Liver (tissue), 9 donors: ENCODE measurements around the gene ARNT2. TPM values are rescaled to one million over a fixed set of nuclear protein-coding genes. Genes with fewer than 3 reads are reported as not detected.
A peak's percentile ranks its signal among the peaks of the same experiment; 100 is the strongest.

Experiments
- DNase-seq: peaks from one replicate; pipeline ENCODE4 v3.0.0-alpha.2; 2017; ENCODE audit warnings: low spot score
- H3K27ac ChIP-seq, 2 donors: one replicate each; pipeline ENCODE4 v1.7.0; 2013; ENCODE audit warnings: inconsistent platforms in 2 of 2, low read length in 2 of 2, control low read depth in 1 of 2, low read depth in 1 of 2, mild to moderate bottlenecking in 1 of 2
- H3K27me3 ChIP-seq, 4 donors: one replicate each; pipeline versions ENCODE4 v1.6.1 to v1.7.0; 2013; ENCODE audit warnings: low read length in 3 of 4, inconsistent platforms in 1 of 4, mild to moderate bottlenecking in 1 of 4, moderate library complexity in 1 of 4; ENCODE audit not compliant: control insufficient read depth in 4 of 4, insufficient read depth in 4 of 4
- H3K36me3 ChIP-seq, 4 donors: one replicate each; pipeline versions ENCODE4 v1.6.1 to v1.7.0; 2013; ENCODE audit warnings: low read length in 3 of 4, mild to moderate bottlenecking in 3 of 4, low read depth in 1 of 4, moderate library complexity in 1 of 4; ENCODE audit not compliant: control insufficient read depth in 4 of 4, insufficient read depth in 3 of 4
- H3K4me1 ChIP-seq, 4 donors: one replicate each; pipeline versions ENCODE4 v1.6.1 to v1.7.0; 2013; ENCODE audit warnings: low read length in 3 of 4, mild to moderate bottlenecking in 3 of 4, moderate library complexity in 1 of 4; ENCODE audit not compliant: control insufficient read depth in 4 of 4, insufficient read depth in 4 of 4
- H3K4me3 ChIP-seq, 3 donors: one replicate each; pipeline versions ENCODE4 v1.6.1 to v1.7.0; 2013; ENCODE audit warnings: low read length in 3 of 3, control low read depth in 1 of 3, low read depth in 1 of 3, mild to moderate bottlenecking in 1 of 3
- H3K9ac ChIP-seq, 2 donors: one replicate each; pipeline ENCODE4 v1.7.0; 2013; ENCODE audit warnings: low read length in 2 of 2, mild to moderate bottlenecking in 2 of 2, moderate library complexity in 2 of 2, control low read depth in 1 of 2, low read depth in 1 of 2
- H3K9me3 ChIP-seq, 4 donors: one replicate each; pipeline versions ENCODE4 v1.6.1 to v1.7.0; 2013; ENCODE audit warnings: low read length in 3 of 4; ENCODE audit not compliant: control insufficient read depth in 4 of 4
- ATF3 ChIP-seq: IDR thresholded peaks from 2 replicates; pipeline ENCODE4 v1.6.1; 2016; ENCODE audit warnings: antibody characterized with exemption
- CTCF ChIP-seq: fragments of 150-350 bp; IDR thresholded peaks from 2 replicates; pipeline ENCODE4 v1.5.1; 2017; ENCODE audit warnings: improper control_type of control experiment, low read depth, low read length; ENCODE audit not compliant: missing input control
- EGR1 ChIP-seq, 2 donors: IDR thresholded peaks; 2 replicates each; pipeline ENCODE4 v1.6.1; 2016 to 2018; ENCODE audit warnings: antibody characterized with exemption in 2 of 2, low read depth in 2 of 2
- FOXA1 ChIP-seq: IDR thresholded peaks from 2 replicates; pipeline ENCODE4 v1.6.1; 2016; ENCODE audit warnings: antibody characterized with exemption
- FOXA2 ChIP-seq: IDR thresholded peaks from 2 replicates; pipeline ENCODE4 v1.6.1; 2016; ENCODE audit warnings: antibody characterized with exemption
- GABPA ChIP-seq, 2 donors: IDR thresholded peaks in 1 of 2; conservative IDR thresholded peaks in 1 of 2; 2 replicates each; pipeline ENCODE4 v1.6.1; 2016; ENCODE audit warnings: antibody characterized with exemption in 2 of 2, mild to moderate bottlenecking in 1 of 2, moderate library complexity in 1 of 2
- HNF4A ChIP-seq, 2 donors: conservative IDR thresholded peaks; 2 replicates each; pipeline ENCODE4 v1.6.1; 2016; ENCODE audit warnings: antibody characterized with exemption in 2 of 2, mild to moderate bottlenecking in 2 of 2
- HNF4G ChIP-seq: IDR thresholded peaks from 2 replicates; pipeline ENCODE4 v1.6.1; 2016; ENCODE audit warnings: antibody characterized with exemption
- JUND ChIP-seq, 2 donors: IDR thresholded peaks; 2 replicates each; pipeline ENCODE4 v1.6.1; 2016; ENCODE audit warnings: antibody characterized with exemption in 2 of 2
- MAX ChIP-seq: IDR thresholded peaks from 2 replicates; pipeline ENCODE4 v1.6.1; 2016; ENCODE audit warnings: antibody characterized with exemption
- NR2F2 ChIP-seq: IDR thresholded peaks from 2 replicates; pipeline ENCODE4 v1.6.1; 2016; ENCODE audit warnings: antibody characterized with exemption
- RAD21 ChIP-seq, 2 donors: IDR thresholded peaks; 2 replicates each; pipeline ENCODE4 v1.6.1; 2016; ENCODE audit warnings: antibody characterized with exemption in 2 of 2, mild to moderate bottlenecking in 2 of 2
- REST ChIP-seq: IDR thresholded peaks from 2 replicates; pipeline ENCODE4 v1.6.1; 2016; ENCODE audit warnings: antibody characterized with exemption, mild to moderate bottlenecking
- RXRA ChIP-seq, 2 donors: IDR thresholded peaks; 2 replicates each; pipeline ENCODE4 v1.6.1; 2017 to 2018; ENCODE audit warnings: antibody characterized with exemption in 2 of 2, mild to moderate bottlenecking in 1 of 2
- SP1 ChIP-seq: IDR thresholded peaks from 2 replicates; pipeline ENCODE4 v1.6.1; 2018; ENCODE audit warnings: antibody characterized with exemption, mild to moderate bottlenecking
- TAF1 ChIP-seq: conservative IDR thresholded peaks from 2 replicates; pipeline ENCODE4 v1.6.1; 2016; ENCODE audit warnings: antibody characterized with exemption, mild to moderate bottlenecking
- YY1 ChIP-seq: IDR thresholded peaks from 2 replicates; pipeline ENCODE4 v1.6.1; 2016; ENCODE audit warnings: antibody characterized with exemption, mild to moderate bottlenecking
- ZBTB33 ChIP-seq: IDR thresholded peaks from 2 replicates; pipeline ENCODE4 v1.6.1; 2016; ENCODE audit warnings: antibody characterized with exemption
- WGBS: extraction: QIAGEN DNeasy Blood & Tissue Kit; methylation state at CpG from one replicate; pipeline ENCODE4 v1.1.7; 2013; 5-methylcytosine and 5-hydroxymethylcytosine counted together
- polyA plus RNA-seq, 2 donors: library from polyadenylated mRNA; stranded (reverse) in 1 of 2; unstranded in 1 of 2; fragments of 200-250 nt in 1 of 2; fragments of >200 nt in 1 of 2; fragmentation: Nextera tagmentation in 1 of 2; extraction: Ambion mirVana in 1 of 2; gene quantifications; one replicate each; pipeline versions ENCODE4 v1.2.1 to v1.2.3, GENCODE V29; 2013 to 2015
- total RNA-seq, 2 donors: library from RNA; depleted of rRNA; stranded (reverse); fragments of >200 nt; gene quantifications; one replicate each; pipeline ENCODE4 v1.2.3, GENCODE V29; 2014
- donor health status: healthy.
- donor health status: healthy.
- donor health status: healthy.
- donor health status: healthy.
- donor health status: healthy.

ARNT2 gene
- total and polyA plus RNA-seq, 4 donors = 0.17 to 0.92 (median 0.54) TPM

- Histone ChIP-seq H3K9me3 (no peaks in the 10 kb centered on the region), H3K9ac (no peak overlapping the region), H3K27ac (no peak overlapping the region), H3K27me3 (no peaks in the 10 kb centered on the region), H3K4me1 (peaks cover 5 to 9% (median 8%) of the 10 kb centered on the region in 4 donors), H3K36me3 (no peaks in the 10 kb centered on the region), H3K4me3 (no peak overlapping the region)
- WGBS = 51% methylated on average over 14 of the region's 14 CpGs
- no peak for TF ChIP-seq ATF3
- no peak for TF ChIP-seq RAD21 (IDR thresholded peaks at IDR 0.05)
- TF ChIP-seq FOXA1 = no peak
- peak; percentile 17 for TF ChIP-seq YY1
- TF ChIP-seq FOXA2 = no peak
- TF ChIP-seq MAX = no peak
- no peak for TF ChIP-seq NR2F2
- peak; percentile 79 to 85 for TF ChIP-seq RXRA (IDR thresholded peaks at IDR 0.05)
- no peak for TF ChIP-seq HNF4G
- no peak for TF ChIP-seq ZBTB33
- no peak for TF ChIP-seq JUND (IDR thresholded peaks at IDR 0.05)
- TF ChIP-seq REST = no peak
- peak; percentile 17 for TF ChIP-seq SP1
- TF ChIP-seq TAF1 = no peak
- TF ChIP-seq CTCF = no peak
- no peak for TF ChIP-seq HNF4A (conservative IDR thresholded peaks at IDR 0.05)
- TF ChIP-seq EGR1 (IDR thresholded peaks at IDR 0.05; ENCODE audit: low read depth in 2 of 2) = no peak
- no peak for TF ChIP-seq GABPA (IDR thresholded peaks at IDR 0.05 in 1 of 2, conservative IDR thresholded peaks at IDR 0.05 in 1 of 2)
- no peak for DNase-seq
Measured at GRCh38 chr15:80615783-80616391, 211.7 kb downstream of the ARNT2 start.
